ENCODE data around the gene MAPK14.

Gene MAPK14

DNA sequence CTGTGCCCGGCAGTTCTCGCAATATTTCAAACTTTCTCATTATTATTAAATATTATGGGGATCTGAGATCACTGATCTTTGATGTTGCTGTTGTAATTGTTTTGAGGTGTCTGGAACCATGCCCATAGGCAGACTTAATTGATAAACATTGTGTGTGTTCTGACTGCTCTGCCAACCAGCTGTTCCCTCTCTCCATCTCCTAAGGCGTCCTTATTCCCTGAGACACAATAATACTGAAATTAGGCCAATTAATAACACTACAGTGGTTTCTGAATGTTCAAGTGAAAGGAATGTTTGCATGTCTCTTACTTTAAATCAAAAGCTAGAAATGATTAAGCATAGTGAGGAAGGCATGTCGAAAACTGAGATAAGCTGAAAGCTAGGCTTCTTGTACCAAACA is 7.6 kb downstream of the MAPK14 start:
- no peak for DNase-seq (ENCODE audit: low read depth)

GRCh38 chr6:36038120-36038876 is 10.7 kb downstream of the MAPK14 start:
- DNase-seq (ENCODE audit: low read depth), result no peak

DNA sequence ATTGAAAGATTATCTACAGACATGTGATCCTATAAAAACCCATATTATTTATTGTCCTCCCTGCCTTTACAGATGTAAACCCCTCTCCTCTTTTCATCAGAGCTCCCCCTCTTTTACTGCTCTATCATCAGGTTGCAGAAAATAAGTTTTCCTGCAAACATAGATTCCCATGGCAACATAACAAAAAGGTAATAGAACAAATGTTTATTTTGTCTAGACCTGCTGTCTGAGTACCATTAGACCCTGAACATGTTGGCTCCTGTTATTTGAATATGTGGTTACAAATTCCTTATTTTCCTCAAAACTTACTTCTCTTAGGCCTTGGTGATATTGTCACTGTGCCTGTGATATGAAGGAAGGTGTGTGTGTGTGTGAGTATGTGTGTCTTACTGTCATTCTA is 11.5 kb downstream of the MAPK14 start:
- no peak for DNase-seq (ENCODE audit: low read depth)

- DNase-seq (ENCODE audit: low read depth), result no peak
These were observed 13.3 kb downstream of the MAPK14 start for GRCh38 chr6:36040958-36041357.

GRCh38 chr6:36042618-36043260 is 15.1 kb downstream of the MAPK14 start:
- no peak for DNase-seq (ENCODE audit: low read depth)

DNA sequence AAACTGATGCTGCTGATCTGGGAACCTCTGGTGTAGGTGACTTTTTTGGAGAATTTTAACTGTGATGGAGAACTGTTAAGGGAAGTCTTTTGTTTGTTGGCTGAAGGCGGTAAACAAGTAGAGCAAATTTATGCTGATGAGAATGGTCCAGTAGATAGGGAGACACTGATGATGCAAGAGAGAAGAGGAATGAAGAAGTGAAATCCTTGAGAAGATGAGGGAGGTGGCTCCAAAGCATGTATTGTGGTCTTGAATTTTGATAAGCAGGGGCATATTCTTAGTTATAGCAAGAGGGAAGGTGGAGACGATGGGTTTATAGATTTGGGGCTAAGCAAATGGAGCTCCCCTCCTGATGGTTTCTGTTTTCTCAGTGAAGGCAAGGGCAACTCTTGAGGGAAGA is 22.0 kb downstream of the MAPK14 start:
- no peak for DNase-seq (ENCODE audit: low read depth)

DNA sequence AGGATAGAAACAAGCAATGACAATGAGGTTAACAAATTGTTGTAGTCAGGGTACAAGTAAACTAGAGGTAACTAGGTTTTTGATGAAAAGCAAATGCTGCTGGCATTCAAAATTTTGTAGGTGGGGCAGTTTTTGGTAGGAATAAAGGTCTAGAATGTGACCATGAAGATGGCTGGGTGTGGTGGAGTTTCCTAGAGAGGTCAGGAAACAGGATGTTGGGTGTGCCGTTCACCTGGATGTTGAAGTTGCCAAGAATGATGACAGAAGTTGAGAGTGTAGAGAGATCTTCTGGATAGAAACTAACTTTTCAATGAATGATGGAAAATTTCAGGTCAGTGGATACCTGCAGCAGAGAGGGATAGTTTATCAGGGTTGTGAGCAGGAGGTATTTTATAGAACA is 22.7 kb downstream of the MAPK14 start:
- no peak for DNase-seq (ENCODE audit: low read depth)

DNA sequence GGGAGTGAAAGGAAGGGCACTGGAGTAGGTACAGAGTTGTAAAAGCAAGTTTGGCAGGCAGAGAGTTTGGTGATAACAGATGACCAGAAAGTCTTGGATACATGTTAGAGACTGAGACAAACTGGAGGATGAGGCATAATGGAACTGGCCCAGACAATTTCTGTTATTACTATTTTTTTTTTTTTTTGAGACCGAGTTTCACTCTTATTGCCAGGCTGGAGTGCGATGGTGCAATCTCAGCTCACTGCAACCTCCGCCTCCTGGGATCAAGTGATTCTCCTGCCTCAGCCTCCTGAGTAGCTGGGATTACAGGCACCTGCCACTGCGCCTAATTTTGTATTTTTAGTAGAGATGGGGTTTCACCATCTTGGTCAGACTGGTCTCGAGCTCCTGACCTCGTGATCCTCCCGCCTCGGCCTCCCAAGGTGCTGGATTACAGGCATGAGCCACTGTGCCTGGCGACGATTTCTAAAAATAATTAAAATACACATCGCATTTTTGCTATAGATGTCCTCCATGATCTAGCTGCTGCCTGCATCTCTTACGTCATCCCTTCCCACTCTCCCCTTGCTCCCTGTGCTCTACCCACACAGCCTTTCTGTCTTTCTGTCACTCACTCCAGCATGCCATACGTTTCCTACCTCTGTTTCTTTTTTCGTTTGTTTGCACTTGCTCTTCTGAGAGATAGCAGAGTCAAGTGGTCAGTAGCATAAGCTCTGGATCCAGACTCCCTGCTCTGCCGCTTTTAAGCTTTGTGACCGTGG is 23.5 kb downstream of the MAPK14 start:
- DNase-seq (ENCODE audit: low read depth), result no peak

- no peak for DNase-seq (ENCODE audit: low read depth)
These were observed 24.5 kb downstream of the MAPK14 start for GRCh38 chr6:36052097-36052496.

DNA sequence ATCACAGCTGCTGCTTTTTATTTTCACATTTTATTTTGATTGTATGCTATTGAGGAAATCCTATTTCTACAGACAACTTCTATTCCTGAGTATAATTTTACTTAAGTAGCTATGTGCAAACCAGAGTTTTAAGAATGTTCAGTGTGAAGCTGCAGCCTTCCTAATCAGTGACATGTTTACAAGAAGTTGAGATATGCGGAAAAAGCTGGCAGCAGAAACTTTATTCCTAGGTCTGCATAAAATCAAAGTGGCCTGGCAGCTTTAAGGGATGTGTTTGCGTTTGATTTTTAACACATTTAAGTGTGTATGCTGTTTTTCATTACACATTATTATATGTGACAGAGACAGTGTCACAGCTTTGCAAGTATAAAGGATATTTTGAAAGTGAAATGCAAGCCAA is 26.3 kb downstream of the MAPK14 start:
- DNase-seq (ENCODE audit: low read depth), result no peak

DNA sequence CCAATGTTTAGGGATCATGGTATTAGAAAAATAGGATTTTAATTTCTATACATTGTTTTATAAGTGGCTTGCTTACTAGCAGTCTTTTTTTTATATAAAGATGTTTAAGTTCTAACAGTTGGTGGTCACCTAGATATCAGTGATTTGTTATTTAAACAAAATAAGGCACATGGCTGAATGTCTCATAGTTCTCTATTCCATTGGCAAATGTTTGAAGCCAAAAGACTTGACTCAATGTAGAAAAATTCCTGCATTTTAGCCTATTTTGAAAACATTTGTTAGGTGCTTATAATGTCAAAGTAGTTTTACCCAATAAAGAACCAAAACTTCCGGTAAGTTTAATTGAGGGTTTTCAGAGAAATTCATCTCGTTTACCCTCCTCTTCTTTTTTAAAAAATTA is 26.8 kb downstream of the MAPK14 start:
- no peak for DNase-seq (ENCODE audit: low read depth)

DNA sequence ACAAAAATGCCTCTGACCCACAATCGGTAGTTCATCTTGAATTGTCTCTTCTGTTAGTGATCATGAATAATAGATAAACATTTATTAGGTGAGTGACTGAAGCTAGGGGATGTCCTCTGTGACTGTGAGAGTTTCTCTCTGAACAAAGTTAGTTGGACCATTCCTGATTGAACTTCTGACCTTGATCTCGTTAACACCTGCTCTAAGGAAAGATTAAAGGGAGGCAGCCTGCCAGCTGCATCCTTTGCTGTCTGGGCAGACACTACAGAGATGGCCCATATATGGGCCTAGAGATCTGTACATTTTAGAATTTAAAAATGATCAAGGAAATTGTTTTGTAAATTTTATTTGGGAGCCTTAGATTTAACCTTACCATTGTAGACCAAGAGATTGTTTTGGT is 27.3 kb downstream of the MAPK14 start:
- DNase-seq (ENCODE audit: low read depth), result no peak

- no peak for DNase-seq (ENCODE audit: low read depth)
These were observed 28.6 kb downstream of the MAPK14 start for GRCh38 chr6:36056178-36056577.

DNA sequence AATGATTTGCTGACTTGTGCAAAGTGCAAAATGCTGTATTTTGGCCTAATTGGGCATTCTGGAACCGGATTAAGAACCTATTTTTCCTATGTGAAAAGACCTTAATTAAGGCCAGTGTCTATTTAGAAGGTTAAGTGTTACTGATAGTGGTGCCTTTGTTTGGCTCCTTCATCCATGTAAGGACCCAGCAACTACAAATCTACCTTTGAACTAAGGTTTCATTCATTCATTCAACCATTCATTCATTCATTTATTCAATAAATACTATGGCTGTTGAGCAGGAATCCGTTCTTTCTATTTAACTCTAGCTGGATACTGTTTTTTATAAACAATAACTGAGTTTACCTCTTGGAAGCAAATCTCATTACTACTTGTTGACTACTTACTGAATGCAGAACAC is 33.6 kb downstream of the MAPK14 start:
- no peak for DNase-seq (ENCODE audit: low read depth)

- no peak for DNase-seq (ENCODE audit: low read depth)
These were observed 34.6 kb downstream of the MAPK14 start for GRCh38 chr6:36062247-36062646.

GRCh38 chr6:36063318-36064060 is 35.9 kb downstream of the MAPK14 start:
- no peak for DNase-seq (ENCODE audit: low read depth)

- DNase-seq (ENCODE audit: low read depth), result no peak
These were observed 37.3 kb downstream of the MAPK14 start for GRCh38 chr6:36064770-36065396.

GRCh38 chr6:36065916-36066315 is 38.3 kb downstream of the MAPK14 start:
- DNase-seq (ENCODE audit: low read depth), result no peak

GRCh38 chr6:36066817-36067216 is 39.2 kb downstream of the MAPK14 start:
- DNase-seq (ENCODE audit: low read depth), result no peak

GRCh38 chr6:36067374-36068011 is 39.9 kb downstream of the MAPK14 start:
- no peak for DNase-seq (ENCODE audit: low read depth)

GRCh38 chr6:36068012-36068392 is 40.4 kb downstream of the MAPK14 start:
- DNase-seq (ENCODE audit: low read depth), result no peak

GRCh38 chr6:36068586-36068985 is 41.0 kb downstream of the MAPK14 start:
- DNase-seq (ENCODE audit: low read depth), result no peak
